Transverse colon (tissue), 3 donors: ENCODE results near the gene DIO3.

Experiments
- CTCF ChIP-seq, 5 experiments: fragments of 200-600 bp in 3 of 5; fragments of 450-650 bp in 2 of 5; sonication (generic) in 3 of 5; IDR thresholded peaks; 1 replicate in 2 of 5; 2 replicates in 3 of 5; pipeline ENCODE4 v1.5.1; 2016 to 2017; ENCODE audit warnings: antibody characterized with exemption in 5 of 5, inconsistent platforms in 3 of 5, mild to moderate bottlenecking in 2 of 5, moderate library complexity in 1 of 5
- EP300 ChIP-seq: sonication (generic); formaldehyde crosslinking; IDR thresholded peaks from one replicate; pipeline ENCODE4 v1.6.1; 2017; ENCODE audit warnings: antibody characterized with exemption, low read depth
- POLR2A ChIP-seq: fragments of 450-650 bp; IDR thresholded peaks from one replicate; pipeline ENCODE4 v1.6.1; 2016; ENCODE audit warnings: antibody characterized with exemption, mild to moderate bottlenecking, moderate library complexity

- TF ChIP-seq CTCF (IDR thresholded peaks at IDR 0.05) (no peak), EP300 (no peak), POLR2A (no peak)
Measured at GRCh38 chr14:101557321-101557695, 4.0 kb upstream of the DIO3 start.
